Suprapubic skin (tissue), 3 donors: Measurements from ENCODE around the gene PPP2R2D.

Experiments
- CTCF ChIP-seq, 2 donors: fragments of 200-600 bp in 1 of 2; fragments of 450-650 bp in 1 of 2; sonication (generic) in 1 of 2; IDR thresholded peaks; one replicate each; pipeline ENCODE4 v1.5.1; 2016 to 2019; ENCODE audit warnings: antibody characterized with exemption in 2 of 2, mild to moderate bottlenecking in 1 of 2, moderate library complexity in 1 of 2
- POLR2A ChIP-seq, 2 donors: fragments of 450-650 bp; IDR thresholded peaks; one replicate each; pipeline ENCODE4 v1.6.1; 2017; ENCODE audit warnings: antibody characterized with exemption in 2 of 2, mild to moderate bottlenecking in 2 of 2, moderate library complexity in 2 of 2

DNA sequence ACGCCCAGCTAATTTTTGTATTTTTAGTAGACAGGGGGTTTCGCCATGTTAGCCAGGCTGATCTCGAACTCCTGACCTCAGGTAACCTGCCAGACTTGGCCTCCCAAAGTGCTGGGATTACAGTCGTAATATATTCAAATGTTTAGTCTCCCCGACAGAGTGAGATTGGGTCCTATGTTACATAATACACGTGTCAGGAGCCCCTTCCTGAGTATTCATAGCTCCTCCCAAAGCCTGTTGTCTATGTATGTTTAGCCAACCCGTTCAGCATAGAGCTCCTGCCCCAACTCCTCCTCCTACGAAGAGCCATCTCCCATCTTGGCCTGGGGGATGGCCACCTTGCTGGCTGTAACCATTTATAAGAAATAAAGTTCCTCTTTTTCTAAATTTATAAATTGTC lies 2.7 kb upstream of the PPP2R2D start:
- TF ChIP-seq POLR2A (IDR thresholded peaks at IDR 0.05): no peak
- no peak for TF ChIP-seq CTCF (IDR thresholded peaks at IDR 0.05)
